Measurements from ENCODE around the gene TTC28. TPM values are rescaled to one million over a fixed set of nuclear protein-coding genes. Genes with fewer than 3 reads are reported as not detected.

The TTC28 gene
- total and polyA plus RNA-seq, 12 donors, result 3.4 to 75.6 (median 28.6) TPM

DNA sequence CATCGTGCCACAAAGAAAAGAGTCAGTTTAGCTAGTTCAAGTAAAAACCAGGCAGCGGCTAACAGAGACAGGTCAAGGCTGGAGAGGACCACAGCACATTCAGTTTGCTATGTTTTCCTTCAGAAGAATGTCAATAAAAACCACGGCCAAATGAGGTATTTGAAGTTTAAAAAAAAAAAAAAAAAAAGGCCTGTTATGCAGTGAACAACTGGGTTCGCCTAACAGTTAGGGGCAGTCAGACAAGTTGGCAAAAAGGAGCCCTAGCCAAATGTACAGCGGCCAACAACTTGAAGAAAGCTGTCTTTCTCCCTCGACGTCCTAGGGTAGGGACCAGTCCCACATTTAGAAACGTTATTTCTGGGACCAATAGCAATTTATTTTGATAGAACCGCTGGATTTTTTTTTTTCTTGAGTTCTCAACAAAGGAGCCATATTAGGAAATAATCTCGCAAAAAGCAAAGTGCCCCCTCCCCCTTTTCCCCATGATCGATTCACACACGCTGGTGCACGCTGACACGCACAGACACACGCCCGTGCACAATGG is 237.8 kb downstream of the TTC28 start:
- Histone ChIP-seq H3K27ac (peak overlapping the region; percentile 9 to 84 (median 59)), H3K27me3 (no peaks in the 10 kb centered on the region), H3K4me3 (peak overlapping the region in 2 of 4 donors; percentile 51 to 71), H3K36me3 (replicated peaks in 1 of 2) (no peaks in the 10 kb centered on the region), H3K9me3 (replicated peaks in 1 of 3) (no peaks in the 10 kb centered on the region), H3K4me1 (replicated peaks in 1 of 2) (peaks cover 17 to 19% of the 10 kb centered on the region in 2 donors)
- intact Hi-C loops (cut with DNase I), result loop anchor here in 1 of 2 donors (10.0 kb wide), 1 partner anchor 387 kb away; no protein-coding TSS in a partner anchor
- WGBS, 4 donors, result 2 to 9% (median 8%) methylated on average over 16 of the region's 16 CpGs
- DNase-seq, result peak in 3 of 7 donors; percentile 5 to 22 (median 13)
- no peak for TF ChIP-seq POLR2A (IDR thresholded peaks at IDR 0.05)
- TF ChIP-seq, protein P1, sequence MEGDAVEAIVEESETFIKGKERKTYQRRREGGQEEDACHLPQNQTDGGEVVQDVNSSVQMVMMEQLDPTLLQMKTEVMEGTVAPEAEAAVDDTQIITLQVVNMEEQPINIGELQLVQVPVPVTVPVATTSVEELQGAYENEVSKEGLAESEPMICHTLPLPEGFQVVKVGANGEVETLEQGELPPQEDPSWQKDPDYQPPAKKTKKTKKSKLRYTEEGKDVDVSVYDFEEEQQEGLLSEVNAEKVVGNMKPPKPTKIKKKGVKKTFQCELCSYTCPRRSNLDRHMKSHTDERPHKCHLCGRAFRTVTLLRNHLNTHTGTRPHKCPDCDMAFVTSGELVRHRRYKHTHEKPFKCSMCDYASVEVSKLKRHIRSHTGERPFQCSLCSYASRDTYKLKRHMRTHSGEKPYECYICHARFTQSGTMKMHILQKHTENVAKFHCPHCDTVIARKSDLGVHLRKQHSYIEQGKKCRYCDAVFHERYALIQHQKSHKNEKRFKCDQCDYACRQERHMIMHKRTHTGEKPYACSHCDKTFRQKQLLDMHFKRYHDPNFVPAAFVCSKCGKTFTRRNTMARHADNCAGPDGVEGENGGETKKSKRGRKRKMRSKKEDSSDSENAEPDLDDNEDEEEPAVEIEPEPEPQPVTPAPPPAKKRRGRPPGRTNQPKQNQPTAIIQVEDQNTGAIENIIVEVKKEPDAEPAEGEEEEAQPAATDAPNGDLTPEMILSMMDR (IDR thresholded peaks at IDR 0.05), result no peak

DNA sequence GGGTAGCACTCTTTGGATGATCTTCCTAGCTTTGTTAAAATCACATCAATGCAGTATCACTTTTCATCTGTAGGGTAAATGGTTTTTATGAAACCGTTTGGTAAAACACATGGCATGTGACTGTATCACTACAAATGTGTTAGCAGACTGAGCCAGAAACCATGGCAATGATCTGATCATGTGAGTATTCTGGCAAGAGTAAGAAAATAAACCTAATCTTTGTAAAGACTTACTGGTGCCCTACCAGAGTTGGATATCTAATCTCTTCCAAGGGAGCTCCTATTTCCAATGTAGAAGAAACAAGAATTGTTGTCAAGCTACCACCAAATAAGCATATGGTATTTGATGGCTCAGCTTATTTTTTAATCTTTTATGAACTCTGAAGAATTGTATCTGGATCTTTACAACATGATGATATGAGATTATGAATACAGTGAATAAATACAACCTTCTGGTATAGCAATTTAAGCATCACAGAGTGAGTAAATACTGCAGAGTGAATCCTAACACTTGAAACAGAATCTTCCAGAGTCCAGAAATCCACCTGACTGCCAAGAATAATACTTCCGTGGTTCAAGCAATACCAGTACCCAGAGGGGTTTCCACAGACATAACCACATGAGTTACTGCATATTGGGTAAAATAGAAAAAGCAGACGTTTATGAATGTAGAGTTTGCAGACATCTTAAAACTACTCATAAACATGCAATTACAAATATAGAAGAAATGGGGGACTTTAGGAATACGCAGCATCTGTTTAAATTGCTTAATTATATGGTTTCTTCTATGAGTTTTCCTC is 238.8 kb downstream of the TTC28 start:
- no peaks in the 10 kb centered on the region for H3K36me3 ChIP-seq (replicated peaks in 1 of 2)
- peak overlapping the region in 2 of 5 donors; percentile 4 to 78 for H3K27ac ChIP-seq
- peak overlapping the region in 1 of 4 donors; percentile 71 for H3K4me3 ChIP-seq
- intact Hi-C loops (cut with DNase I), result loop anchor here in 1 of 2 donors (10.0 kb wide), 1 partner anchor 386 kb away; no protein-coding TSS in a partner anchor
- TF ChIP-seq, protein P1 (IDR thresholded peaks at IDR 0.05), result peak in 1 of 6 experiments; percentile 8
- no peak for TF ChIP-seq POLR2A (IDR thresholded peaks at IDR 0.05)
- no peaks in the 10 kb centered on the region for H3K27me3 ChIP-seq
- no peaks in the 10 kb centered on the region for H3K9me3 ChIP-seq (replicated peaks in 1 of 3)
- H3K4me1 ChIP-seq (replicated peaks in 1 of 2), result peaks cover 17 to 19% of the 10 kb centered on the region in 2 donors
- WGBS, 4 donors, result 52 to 66% (median 61%) methylated on average over 4 of the region's 4 CpGs
- peak in 2 of 7 donors; percentile 7 to 18 for DNase-seq

DNA sequence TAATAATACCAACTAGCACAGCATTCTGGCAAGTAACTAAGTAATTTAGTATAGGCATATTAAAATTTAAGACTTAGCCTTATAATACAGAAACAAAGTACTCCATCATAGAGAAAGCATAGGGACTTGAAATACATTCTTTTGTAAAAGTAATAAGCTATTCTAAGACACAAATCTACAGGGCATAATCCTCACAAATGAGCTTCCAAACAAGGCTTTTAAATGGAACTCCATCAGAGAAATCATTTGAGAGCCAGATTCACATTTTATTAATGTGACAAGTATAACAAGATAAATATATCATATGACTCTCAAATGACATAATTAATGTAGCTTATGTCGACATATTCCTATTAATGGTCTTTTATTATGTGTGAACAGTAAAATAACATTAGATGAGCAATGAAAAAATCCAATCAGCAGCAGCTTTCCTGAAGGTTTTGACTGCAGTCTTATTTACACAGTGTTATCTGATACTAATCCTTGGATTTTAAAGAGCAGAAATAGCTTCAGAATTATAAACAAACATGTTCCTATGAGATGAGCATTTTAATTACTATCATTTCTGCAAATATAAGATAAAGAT is 241.4 kb downstream of the TTC28 start:
- Histone ChIP-seq H3K4me1 (replicated peaks in 1 of 2) (peaks cover 16 to 17% of the 10 kb centered on the region in 2 donors), H3K4me3 (no peak overlapping the region), H3K27me3 (no peaks in the 10 kb centered on the region), H3K27ac (no peak overlapping the region), H3K36me3 (replicated peaks in 1 of 2) (no peaks in the 10 kb centered on the region), H3K9me3 (replicated peaks in 1 of 3) (no peaks in the 10 kb centered on the region)
- no peak for DNase-seq
- intact Hi-C loops (cut with DNase I), result no loop called here
- 28 to 37% (median 32%) methylated on average over 1 of the region's 1 CpG for WGBS, 4 donors
- TF ChIP-seq, protein P1 (IDR thresholded peaks at IDR 0.05), result no peak
- no peak for TF ChIP-seq POLR2A (IDR thresholded peaks at IDR 0.05)

DNA sequence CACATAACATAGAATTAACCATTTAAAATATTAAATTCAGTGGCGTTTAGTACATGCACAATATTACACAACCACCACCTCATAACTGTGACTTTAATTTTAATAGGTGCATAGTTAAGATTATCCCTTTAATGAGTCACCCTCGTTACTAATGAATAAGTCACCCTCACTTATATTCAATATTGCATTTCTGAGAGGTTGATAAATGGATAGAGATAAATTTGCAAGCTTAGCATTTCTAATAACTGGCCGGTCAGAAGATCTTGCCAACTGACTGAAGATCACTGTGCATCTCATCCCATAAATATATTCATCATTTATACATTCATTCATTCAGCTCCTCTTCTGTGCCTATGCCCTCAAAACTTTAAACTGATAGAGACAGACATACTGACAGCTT is 243.7 kb downstream of the TTC28 start:
- Histone ChIP-seq H3K27ac (no peak overlapping the region), H3K9me3 (replicated peaks in 1 of 3) (no peaks in the 10 kb centered on the region), H3K4me3 (no peak overlapping the region), H3K36me3 (replicated peaks in 1 of 2) (no peaks in the 10 kb centered on the region), H3K4me1 (replicated peaks in 1 of 2) (peaks cover 6 to 8% of the 10 kb centered on the region in 2 donors), H3K27me3 (no peaks in the 10 kb centered on the region)
- 78 to 92% (median 86%) methylated on average over 3 of the region's 3 CpGs for WGBS, 4 donors
- DNase-seq, result no peak
- intact Hi-C loops (cut with DNase I), result no loop called here
- TF ChIP-seq POLR2A (IDR thresholded peaks at IDR 0.05), result no peak
- TF ChIP-seq, protein P1 (IDR thresholded peaks at IDR 0.05), result no peak
